ENCODE results near the gene MYMK. TPM values are rescaled to one million over a fixed set of nuclear protein-coding genes. Genes with fewer than 3 reads are reported as not detected.

MYMK gene
- polyA plus RNA-seq, 4 donors: 0.22 TPM; not detected in 3

DNA sequence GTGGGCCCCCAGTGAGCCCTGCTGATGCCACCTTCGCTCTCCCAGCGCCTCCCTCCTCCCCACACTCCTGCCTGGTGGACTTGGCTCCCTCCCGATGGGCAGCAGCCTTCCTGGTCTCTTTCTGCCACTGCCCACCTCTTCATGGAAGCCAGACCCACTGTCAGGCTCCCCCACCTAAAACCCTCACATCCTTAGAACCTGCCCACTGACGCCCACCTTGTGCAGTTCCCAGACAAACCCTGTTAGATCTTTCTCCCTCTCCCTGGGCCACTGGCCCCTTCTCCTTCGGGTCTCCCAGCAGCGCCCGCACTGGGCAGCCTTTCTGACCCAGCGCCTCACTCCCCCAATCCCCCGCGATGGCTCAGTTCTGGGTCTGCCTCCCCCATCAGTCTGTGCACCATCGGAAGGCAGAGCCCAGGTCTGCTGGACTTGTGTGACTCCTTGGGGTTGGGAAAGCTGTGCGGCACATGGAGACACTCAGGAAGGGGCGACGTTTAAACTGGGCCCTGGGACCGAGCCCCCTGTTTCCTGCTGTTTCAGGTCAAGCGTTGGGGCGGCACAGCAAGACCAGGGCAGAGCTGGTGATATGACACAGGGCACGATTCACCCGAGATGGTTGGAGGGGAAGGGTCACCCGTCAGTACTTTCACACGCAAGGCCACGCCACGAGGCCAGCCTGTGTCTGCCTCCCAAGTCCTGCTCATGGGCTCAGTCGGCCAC is 17.4 kb downstream of the MYMK start:
- DNase-seq (ENCODE audit: low read depth in 4 of 4, low spot score in 3 of 4): no peak

DNA sequence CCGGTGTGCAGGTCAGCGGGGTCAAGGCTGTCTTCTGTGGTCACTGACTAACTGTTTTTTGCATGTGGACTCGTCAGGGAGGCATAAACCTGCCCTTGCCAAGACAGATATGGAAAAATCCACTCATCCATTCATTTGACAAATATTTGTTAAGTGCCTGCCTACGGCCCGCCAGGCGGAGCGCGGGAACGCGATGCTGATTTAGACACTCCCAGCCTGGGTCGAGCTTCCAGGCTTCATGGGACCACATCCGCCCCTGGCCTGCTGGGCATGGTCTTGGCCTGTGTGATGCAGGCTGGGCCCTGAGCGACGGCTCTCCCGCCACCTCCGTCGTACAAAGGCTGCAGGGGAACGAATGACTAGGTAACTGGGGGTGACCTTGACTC is 18.1 kb downstream of the MYMK start:
- no peak for DNase-seq (ENCODE audit: low read depth in 4 of 4, low spot score in 3 of 4)

DNA sequence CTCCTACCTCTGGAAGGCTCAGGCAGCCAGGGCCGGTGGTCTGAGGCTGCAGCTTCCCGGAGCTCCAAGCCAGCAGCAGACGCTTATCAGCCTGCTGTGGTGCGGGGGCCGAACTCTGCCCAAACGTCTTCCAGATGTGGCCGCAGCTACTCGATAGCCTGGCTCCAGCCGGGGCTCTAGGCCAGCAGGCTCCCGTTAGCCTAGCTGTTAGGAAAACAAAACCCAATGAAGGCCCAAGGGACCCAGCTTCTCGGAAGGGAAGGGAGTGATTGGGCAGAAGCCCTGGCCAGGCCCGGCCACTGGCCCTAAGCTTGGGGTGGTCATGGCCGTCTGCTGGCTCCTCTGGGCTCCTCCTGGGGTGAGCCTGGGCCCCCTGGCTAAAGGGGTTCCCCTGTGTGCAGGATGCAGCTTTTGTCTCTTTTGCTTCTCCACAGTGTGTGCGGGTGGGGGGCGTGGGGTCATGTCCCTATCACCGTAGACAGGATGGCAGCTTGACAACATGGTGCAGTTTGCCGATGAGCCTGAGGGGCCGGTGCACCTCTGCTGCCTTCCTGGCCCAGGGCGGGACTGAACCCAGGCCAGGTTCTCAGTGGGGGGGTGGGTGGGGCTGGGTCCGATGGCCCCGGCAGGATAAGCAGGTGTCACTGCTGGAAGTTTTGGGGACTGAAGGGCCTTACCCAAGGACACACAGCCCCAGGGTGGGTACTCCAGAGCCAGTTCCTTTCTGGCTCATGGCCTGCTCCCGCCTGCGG is 18.7 kb downstream of the MYMK start:
- no peak for DNase-seq (ENCODE audit: low read depth in 4 of 4, low spot score in 3 of 4)

DNA sequence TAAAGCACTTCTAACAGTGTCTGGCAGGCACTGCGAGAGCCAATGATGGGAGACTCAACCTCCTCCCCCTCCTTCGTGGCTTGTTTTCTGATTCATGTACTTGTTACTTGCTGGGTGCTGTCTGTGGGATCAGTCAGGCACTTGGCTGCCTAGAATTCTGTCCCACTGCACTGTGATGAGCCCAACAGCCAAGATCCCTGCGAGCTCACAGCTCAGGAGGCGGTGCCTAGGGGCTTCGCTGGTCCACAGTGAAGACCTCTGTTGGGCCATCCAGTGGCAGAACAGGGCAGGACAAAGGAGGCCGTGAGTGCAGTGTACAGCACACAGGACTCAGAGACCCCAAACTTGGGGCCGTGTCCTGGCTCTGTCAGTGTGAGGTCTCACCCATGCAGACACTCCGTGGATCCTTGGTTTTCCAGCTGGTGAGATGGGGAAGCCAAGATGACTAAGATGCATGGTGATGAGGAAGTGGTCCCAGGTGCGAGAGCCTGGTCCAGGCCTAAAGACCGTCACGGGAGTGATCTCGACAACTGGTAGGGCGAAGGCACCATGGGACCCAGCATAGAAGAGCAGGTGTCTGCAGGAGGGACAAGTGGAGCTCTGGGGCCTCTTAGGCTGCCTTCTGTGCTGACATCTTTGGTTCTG is 19.5 kb downstream of the MYMK start:
- DNase-seq (ENCODE audit: low read depth in 4 of 4, low spot score in 3 of 4): no peak

DNA sequence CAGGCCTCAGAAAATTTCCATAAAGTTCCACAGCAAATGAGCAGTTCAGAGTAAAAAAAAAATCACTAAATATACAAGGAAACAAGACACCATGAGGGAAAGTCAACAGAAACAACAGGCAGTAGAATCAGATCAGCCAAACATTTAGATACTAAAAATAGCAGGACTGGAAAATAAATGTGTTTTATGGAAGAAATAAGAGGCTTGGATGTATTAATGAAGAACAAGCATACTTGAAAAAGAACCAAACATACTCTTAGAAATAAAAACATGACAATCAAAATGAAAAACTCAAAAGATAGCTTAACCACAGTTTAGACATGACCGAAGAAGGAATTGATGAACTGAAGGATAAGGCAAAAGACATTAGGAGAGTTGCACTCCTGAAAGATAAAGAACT is 22.6 kb downstream of the MYMK start:
- DNase-seq (ENCODE audit: low read depth in 4 of 4, low spot score in 3 of 4): no peak

DNA sequence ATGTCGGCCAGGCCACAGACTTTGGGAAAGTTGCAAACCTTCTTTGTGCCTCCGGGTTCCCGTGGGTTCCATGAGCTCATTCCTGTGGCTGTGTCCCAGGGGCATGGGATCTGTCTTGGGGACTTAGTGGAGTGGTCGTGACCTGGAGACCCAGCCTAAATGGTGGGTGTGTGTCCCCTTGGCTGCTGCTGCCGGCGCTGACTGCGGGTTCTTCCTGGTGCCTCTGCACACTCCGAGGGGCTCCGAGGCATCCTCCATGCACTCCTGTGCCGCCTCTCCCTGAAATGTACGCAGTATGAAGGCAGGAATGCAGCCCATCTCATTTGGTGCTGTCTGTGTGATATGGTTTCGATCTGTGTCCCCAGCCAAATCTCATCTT is 24.9 kb downstream of the MYMK start:
- no peak for DNase-seq (ENCODE audit: low read depth in 4 of 4, low spot score in 3 of 4)

DNA sequence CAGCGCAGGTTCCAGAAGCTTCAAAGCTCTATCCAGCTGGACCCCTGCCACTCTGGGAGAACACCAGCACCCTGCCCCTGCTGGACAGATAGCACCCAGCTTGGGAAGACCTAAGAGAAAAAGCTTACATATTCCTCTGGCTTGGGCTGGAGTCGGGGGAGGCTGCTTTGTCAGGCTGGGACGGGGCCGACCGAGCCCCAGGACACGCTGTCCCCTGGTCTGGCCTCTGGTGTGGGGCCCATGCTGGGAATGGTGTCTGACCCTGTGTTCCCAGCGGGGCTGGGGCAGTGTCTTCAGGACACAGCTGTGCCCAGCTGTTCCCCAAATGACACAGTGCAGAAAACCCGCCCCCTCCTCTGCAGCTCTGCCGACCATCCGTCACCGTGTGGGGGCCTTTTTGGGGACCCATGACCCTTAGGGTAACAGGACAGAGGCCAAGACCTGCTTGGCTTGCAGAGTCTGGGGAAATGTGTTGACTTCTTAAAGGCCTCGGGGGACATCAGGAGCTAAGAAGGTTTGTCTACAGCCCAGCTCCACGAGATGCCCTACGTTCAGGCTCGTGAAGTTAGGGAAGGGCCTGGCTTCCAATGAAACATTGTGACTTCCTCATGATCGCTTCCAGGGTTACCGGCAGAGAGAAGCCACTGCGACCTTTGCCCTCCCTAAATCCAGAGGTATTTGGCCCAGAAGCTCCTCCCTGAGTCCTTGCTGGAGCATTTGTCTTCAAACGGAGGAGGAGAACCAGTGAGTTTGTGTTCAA is 25.4 kb downstream of the MYMK start:
- no peak for DNase-seq (ENCODE audit: low read depth in 4 of 4, low spot score in 3 of 4)

DNA sequence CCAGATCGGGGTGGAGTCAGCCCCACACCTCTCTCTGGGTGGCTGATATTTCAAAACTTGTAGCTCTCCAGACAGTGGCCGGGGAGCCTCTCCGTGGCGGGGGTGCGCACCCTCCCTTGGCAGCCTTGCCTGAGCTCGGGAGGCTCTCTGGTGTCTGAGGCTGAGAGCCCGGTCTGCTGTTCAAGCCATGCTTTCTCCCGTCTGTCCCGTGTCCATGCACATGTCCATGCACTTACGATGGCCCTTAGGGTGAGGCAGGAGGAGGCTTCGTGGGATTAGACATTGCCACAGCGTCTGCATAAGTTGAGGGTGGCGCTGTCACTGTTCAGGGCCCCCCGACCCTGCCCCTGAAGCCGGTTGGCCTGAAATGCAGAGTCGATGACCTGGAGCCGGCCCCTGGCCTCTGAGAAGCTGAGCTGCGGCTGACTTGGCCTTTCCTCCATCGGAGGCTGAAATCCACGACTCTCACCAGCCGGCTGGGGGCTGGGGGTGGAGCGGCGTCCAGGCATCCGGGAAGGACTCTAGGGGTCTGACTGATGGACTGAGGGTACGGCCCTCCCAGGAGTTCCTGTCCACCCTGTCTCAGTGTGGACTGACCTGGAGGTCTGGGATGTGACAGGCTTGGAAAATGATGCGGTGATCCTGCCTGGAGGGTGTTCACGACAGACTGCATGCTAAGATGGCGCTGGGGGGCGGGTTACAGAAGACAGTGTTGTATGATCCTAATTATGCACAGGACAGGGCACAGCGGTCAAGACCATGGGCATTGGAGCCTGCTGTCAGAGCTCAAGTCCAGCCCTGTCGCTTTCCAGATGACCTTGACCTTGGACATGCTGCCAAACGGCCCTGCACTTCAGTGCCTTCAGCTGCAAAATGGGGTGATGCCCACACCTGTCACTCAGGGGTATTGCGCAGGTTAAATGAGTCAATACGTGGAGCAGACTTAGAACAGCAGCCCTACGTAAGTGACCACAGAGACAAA is 27.6 kb downstream of the MYMK start:
- DNase-seq (ENCODE audit: low read depth in 4 of 4, low spot score in 3 of 4): no peak

DNA sequence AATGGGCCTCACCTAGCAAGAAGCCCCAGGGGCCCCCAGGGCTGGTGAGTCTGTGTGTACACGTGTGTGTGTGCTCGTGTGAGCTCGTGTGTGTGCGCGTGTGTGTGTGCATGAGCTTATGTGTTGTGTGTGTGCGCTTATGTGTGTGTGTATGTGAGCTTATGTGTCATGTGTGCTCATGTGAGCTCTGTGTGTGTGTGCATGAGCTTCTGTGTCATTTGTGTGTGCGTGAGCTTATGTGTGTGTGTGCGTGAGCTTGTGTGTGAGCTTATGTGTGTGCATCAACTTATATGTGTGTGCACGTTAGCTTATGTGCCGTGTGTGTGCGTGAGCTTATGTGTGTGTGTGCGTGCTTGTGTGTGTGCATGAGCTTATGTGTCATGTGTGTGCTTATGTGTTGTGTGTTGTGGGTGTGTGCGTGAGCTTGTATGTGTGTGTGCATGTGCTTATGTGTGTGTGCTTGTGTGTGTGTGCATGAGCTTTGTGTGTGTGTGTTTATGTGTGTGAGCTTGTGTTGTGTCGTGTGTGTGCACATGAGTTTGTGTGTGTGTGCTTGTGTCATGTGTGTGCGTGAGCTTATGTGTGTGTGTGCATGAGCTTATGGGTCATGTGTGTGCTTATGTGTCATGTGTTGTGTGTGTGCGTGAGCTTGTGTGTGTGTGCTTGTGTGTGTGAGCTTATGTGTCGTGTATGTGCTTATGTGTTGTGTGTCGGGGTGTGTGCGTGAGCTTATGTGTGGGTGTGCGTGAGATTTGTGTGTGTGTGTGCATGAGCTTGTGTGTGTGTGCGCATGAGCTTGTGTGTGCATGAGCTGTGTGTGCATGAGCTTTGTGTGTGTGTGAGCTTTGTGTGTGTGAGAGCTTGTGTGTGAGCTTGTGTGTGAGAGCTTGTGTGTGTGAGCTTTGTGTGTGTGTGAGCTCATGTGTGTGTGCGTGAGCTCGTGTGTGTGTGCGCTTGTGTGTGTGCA is 29.1 kb downstream of the MYMK start:
- no peak for DNase-seq (ENCODE audit: low read depth in 4 of 4, low spot score in 3 of 4)

DNA sequence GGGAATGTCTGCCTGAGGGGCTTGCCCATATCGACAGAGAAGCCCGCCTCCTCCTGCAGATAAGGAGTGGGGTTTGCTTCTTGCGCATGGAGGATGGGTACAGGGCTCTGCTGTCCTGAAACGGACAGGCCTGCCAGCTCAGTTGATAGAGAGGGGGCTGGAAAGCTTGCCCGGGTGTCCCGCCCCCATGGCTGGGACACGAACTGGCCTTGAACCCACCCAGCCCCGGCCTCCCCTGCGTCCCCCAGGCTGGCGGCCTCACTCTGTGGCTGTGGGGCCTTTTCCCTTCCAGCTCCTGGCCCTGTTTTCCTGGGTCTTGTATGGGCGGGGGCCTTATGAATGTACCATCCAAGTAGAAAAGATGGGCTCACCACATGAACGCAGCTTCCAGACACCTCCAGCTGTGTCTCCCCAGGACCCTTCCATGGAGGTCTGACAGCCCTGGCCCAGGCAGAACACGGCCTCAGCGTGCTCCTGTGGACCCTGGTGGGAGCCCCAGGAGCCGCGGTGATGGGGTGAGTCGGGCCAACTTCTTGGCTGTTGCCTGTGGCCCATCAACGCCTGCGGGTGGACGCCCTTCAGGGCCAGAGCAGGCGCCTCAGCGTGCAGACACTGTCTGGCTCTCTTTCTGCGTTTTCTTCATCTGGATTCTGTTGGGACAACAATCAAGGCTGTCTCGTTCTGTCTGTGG is 30.0 kb downstream of the MYMK start:
- DNase-seq (ENCODE audit: low read depth in 4 of 4, low spot score in 3 of 4): no peak

DNA sequence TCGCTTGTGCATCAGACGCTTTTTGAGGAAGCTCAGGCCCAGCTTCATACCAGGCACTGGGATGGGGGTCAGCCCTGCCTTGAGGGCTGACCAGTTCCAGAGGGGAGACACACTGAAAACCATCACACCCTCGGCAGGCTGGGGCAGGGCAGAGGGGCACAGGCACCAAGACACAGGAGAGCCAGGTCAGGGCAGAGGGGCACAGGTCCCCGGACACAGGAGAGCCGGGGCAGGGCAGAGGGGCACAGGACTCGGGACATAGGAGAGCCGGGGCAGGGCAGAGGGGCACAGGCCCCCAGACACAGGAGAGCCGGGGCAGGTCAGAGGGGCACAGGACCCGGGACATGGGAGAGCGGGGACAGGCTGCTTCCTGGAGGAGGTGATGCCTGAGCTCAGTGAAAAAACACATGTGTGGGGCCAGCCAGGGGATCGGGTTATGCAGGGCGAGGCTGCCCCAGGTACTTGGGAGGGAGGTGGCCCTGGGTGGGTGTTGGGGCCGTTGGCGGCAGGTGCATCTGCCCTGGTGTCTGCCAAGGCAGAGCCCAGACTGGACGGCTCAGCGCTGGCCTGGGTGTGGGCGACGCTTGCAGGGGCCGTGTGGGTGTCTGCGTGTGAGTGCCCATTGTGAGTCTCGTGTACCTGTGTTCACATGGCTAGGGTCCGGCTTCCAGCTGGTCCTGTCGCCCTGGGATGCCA is 30.8 kb downstream of the MYMK start:
- no peak for DNase-seq (ENCODE audit: low read depth in 4 of 4, low spot score in 3 of 4)

DNA sequence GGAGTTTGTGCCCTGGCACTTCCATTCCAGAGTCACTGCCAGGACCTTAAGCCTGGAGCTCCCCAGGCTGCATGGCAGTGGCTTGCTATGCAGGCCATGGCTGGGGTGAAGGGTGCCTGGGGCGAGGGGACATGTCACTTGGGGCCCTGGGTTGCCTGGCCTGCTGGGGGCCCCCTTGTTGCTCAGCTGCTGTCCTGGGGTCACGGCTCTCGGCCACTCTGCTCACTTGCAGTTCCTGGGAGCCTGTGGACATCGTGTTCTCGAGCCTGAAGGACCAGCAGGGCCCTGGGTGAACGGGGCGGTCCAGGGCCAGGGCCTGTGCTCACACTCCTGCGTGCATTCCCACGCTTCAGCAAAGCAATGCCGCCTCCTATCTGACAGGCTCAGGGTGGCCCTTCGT is 31.3 kb downstream of the MYMK start:
- no peak for DNase-seq (ENCODE audit: low read depth in 4 of 4, low spot score in 3 of 4)

DNA sequence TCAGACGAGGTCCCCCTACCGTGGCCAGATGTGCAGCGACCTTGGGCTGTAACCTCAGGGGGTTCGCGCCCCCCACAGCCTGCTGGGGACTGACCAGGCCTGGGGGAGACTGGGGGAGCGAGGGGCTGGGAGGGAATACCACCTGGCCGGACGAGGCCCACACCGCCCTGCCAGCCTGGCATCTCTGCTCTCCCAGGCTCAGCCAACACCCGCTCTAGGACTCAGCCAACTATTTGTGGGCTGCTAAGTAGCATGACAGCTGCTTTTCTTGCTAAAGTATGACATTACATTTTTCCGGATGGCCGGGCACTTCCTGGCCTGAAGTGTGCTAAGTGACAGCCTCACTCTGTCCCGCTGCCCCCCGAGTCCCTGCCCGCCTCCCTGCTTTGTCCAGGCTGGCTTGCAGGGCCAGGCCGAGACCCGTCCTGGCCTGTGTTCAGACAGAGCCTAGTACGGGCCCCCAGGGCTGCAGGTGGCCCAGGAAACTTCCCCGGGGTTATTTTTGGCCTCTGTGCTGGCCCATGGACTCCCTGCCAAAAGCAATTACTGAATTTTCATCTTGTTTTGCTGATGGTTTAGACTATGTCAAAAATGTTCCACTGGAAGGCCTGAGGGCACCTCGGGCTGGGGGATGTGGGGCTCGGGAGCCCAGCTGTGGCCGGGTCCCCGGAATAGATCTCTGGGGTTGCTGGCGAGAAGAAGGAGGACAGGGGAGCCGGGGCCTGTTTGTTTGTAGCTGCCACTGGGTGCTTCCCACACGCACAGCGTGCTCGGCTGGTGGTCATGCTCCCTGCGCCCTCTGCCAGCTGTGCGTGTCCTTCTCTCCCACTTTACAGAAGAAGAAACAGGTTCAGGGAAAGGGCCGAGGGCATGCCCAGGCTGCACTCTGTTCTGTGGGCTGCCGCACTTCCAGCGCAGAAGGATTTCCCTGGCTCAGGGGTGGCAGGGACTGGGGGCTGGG is 32.4 kb downstream of the MYMK start:
- no peak for DNase-seq (ENCODE audit: low read depth in 4 of 4, low spot score in 3 of 4)

DNA sequence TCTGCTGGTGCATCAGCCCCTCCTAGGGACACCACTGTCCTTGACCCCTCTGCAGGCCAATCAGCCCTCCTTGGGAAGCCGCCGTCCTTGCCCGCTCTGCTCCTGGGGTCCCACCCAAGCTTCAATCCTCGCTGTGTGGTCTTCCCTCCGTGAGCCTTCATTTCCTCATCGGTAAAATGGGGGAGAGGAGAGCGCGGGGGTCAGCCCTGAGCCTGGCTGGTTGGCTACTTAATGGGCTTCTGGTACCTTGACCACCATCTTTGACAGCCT is 33.2 kb downstream of the MYMK start:
- no peak for DNase-seq (ENCODE audit: low read depth in 4 of 4, low spot score in 3 of 4)

DNA sequence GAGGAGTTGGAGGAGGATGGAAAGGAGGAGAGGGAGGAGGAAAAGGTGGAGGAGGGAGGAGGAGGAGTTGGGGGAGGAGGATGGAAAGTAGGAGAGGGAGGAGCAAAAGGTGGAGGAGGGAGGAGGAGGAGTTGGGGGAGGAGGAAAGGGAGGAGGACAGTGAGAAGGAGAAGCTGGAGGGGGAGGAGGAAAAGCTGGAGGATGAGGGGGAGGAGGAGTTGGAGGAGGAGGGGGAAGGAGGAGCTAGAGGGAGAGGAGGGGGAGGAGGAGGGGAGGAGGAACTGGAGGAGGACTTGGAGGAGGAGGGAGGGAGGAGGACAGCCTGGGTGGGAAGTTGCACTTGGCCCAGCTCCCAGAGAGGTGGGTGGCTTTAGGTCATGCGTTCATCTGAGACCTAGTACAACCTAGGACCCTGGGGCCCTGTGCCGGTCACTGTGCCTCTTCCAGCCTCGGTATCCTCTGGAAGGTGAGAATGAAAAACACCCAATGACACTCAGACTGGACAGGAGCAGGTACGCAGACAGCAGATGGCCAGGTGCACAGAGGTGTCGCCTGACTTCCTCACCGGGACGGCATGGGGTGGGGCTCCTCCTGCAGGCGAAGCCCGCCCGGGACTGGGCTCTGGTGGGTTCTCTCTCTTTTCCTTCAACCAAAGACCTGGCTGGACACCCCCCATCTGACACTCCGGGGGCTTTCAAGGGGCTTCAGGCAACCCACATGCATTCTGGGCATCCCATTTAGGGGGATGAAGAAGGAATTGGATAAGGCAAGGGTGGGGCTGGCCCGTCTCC is 33.7 kb downstream of the MYMK start:
- DNase-seq (ENCODE audit: low read depth in 4 of 4, low spot score in 3 of 4): no peak

DNA sequence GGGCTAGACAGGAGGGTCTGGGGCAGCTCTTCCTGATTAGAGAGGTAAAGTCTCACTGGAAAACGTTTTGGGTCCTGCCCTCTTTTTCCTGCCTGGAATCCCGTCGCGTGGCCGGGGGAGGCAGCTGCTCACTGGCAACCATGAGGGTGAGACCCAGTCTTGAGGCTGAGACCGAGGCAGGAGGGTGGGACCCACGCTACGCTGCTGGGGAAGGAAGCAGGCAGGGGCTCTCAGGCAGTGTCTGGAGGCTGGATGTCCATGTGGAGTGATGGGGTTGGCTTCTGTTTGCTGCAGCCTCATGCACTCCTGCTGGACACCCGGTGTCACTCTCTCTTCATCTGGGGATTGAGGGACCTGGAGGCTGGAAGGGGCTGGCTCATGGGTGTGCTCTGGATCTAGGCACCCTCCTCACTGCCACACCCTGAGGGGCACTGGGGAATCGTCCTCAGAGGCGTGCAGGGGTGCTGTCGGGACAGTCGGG is 34.5 kb downstream of the MYMK start:
- DNase-seq (ENCODE audit: low read depth in 4 of 4, low spot score in 3 of 4): no peak
